NCI-H1694 (cell line): ENCODE data around the gene NR1H4.
A peak's percentile ranks its signal among the peaks of the same experiment; 100 is the strongest.
"Not testable (repeated sequence)": the region's sequence is repeated elsewhere in the genome, so short reads cannot be mapped to it uniquely, and the experiment has no call there.

Experiments
- DNase-seq: peaks from one replicate; lab custom pipeline; 2025; lab: John Stamatoyannopoulos, UW

The NR1H4 gene

DNA sequence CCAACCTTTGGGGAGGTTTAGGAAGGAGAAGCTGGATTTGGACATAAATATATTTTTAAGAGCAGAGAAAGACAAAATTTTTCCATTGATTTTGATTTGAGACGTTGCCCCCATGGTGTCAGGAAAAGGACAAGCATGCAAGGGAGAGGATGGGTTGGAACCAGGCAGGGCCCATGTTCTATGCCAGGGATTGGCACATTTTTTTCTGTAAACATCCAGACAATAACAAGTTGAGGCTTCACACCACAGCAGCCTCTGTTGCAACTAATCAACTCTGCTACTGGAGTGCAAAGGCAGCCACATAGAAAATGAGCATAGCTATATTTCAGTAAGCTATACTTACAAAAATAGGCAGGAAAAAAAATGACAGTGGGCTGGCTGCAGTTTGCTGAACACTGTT, 44.7 kb downstream of the NR1H4 start:
- DNase-seq: no peak

DNA sequence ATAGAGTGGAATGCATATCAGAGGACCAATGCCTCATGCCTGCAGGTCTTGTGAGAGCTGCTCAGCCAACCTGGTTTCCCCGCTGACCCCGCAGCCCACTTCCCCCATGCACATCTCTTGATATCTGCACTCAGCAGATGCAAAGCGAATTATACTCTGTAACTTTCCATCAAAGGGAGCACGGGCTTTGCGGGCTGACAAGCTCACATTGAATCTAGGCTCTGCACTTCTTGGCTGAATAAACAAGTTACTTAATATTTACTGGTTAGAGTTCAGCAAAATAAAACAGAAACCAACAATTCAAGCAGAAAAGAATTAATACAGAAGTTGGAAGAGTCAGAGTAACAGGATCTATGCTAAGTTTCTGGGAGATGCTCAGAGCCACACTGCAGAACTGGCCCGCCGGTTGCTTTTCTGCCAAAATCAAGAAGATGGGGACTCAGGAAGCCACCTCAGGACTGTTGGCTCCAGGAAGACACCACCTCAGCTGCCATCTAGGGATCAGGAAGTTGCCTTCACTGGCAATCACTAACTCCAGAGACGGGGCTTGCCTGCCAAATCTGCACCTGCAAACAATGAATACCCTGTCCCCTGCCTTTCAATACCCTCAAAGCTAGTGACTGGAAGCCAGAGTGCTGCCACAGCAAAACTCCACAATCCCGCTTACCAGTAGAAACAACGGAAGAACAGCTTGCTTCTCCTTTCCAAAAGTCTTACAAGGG, 46.5 kb downstream of the NR1H4 start:
- DNase-seq: no peak

DNA sequence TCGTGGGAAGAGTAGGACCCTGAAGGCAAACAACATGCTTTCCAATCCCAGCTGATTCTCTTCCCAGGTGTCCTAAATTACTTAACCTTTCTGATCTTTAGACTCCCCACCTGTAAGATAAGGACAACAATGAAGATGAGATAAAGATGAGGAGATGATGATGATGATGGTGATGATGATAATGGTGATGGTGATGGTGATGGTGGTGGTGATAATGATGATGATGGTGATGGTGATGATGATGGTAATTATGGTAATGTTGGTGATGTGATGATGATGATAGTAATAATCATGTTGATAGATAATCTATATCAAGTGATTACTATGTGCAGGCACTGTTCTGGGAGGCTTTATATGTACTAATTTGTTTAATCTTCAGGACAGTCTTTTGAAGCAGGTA, 48.3 kb downstream of the NR1H4 start:
- no peak for DNase-seq

DNA sequence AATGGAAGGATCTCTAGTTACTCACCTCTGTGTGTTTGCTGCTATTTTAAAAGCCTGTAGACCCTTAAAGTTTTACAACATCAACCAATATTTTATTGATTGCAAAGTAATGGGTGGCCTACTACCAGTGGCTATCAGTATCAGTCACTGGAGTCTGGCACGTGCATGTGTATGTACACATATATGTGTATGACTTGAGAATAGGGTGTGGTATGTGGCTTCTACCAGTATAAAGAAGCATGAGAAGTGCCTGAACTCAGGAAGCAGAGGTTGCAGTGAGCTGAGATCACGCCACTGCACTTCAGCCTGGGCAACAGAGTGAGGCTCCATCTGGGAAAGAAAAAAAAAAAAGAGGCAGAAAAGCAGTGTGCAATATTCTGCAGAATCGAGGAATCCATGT, 54.4 kb downstream of the NR1H4 start:
- no peak for DNase-seq

DNA sequence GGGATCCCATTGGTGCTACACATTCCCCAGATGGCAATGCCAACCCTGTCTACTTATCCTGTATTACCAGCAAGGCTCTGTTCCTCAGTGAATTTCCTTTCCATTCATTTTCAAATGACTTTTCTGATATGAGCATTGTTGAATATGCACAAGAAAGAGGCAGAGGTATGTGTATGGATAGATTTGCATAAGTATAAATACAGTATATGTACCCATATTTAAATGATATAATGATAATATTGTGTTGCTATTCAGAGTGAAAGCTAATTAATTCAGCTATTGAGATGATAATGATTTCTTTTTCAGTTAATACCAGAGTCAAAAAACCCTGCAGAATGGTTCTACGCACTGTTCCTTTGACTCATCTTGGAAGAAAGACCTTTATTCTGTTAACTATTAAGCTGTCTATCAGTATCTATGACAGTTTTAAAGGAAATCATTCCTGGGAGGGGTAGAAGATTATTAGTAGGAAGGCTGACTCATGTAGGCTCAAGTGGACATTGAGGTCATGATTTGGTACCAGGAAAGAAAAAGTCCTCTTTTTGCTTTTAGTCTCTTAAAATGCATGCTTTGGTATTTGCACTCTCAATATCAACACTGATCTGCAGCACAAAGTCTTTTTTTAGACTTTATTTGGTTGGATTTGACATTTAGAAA, 54.9 kb downstream of the NR1H4 start:
- DNase-seq: no peak

DNA sequence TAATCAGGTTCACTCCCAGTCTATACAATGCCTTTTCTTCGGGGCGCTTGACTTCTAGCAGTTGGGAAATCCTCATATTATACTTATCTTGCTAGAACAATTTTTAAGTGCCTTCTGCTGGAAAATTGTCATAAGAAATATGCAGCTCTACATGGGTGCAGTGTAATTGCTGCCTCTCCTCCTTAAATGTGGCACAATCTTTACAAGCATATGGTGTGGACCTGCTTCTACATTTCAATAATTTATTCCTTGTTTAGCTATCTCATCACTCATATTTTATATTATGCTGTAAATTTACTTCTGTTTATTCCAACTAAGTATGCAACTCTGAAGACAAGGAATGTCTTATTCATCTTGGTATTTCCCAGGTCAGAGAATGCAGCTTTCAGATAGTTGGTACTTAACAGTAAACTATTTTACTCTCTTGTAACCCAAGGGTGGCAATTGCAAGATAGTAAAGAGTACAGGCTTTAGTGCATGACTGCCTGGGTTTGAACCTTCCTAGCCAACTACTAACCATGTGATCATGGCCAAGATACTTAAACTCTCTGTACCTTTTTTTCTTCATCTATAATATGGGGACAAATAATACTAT, 56.2 kb downstream of the NR1H4 start:
- no peak for DNase-seq

DNA sequence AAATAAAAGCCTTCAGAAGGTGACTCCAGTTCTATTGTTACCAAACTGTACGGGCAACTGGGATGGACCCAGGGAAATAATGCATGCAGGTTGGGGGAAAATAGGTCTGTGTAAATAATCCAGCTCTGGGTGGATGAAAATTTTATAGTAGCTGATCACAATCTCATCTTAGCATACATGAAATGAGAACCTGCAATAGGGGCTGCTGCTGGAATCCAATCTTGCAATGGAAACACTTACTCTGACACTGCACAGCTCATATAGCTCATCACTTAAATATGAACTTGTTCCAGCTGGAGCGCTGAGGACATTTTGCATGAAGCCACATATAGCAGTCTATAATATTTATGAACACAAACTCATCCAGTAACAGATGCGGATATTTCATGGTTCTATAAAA, 59.7 kb downstream of the NR1H4 start:
- no peak for DNase-seq

DNA sequence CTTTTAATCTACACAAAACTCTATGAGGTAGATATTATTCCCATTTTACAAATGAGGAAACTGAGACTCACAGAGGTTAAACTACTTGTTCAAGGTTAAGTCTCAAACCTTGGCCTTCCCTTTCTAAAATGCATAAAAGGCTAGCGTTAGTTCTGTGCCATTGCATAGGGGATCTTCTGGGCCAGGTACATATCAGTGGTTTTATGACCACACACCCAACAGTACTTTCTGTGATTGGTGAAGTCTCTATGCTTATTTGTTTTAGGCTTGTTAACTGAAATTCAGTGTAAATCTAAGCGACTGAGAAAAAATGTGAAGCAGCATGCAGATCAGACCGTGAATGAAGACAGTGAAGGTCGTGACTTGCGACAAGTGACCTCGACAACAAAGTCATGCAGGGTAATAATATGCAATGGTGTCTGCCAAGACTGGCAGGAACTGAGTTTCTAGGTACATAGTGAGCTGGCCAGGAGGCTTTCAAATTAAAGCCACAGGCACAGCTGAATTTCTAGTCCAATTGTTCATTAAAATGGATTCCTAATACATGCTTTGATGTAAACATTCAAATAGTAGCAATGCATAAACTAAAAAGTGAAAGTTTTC, 61.1 kb downstream of the NR1H4 start:
- DNase-seq: no peak

DNA sequence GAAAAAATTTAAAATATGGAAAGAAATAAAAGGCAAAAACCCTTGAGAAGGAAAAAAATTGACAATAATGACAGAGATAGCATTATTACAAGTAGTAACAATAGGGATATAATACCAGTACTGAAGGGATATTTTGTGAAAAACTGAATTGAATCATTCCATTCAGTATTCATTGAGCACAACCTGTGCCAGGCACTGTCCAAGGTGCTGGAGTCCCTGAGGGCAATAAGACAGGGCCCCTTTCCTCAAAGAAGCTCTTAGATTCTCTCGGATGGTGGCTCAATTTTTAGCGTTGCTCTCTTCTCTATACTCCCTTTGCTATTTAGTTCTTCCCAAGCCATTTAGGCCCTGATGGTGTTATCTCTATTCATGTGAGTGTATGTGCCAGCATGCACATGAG, 65.5 kb downstream of the NR1H4 start:
- DNase-seq: no peak

DNA sequence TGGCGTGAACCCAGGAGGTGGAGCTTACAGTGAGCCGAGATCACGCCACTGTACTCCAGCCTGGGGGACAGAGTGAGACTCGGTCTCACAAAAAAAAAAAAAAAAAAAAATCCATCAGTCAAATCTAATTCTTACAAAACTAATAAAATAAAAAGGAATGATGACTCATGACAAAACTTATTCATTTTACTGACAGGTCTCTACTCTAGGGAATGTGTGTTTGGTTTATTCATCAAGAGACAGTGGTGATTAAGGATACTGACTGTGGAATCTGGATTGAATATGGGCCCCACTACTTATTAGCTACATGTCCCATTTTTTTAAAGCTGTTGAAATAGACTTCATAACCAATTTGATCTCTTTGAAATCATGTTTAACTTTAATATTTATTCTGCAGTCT, 70.5 kb downstream of the NR1H4 start:
- no peak for DNase-seq

DNA sequence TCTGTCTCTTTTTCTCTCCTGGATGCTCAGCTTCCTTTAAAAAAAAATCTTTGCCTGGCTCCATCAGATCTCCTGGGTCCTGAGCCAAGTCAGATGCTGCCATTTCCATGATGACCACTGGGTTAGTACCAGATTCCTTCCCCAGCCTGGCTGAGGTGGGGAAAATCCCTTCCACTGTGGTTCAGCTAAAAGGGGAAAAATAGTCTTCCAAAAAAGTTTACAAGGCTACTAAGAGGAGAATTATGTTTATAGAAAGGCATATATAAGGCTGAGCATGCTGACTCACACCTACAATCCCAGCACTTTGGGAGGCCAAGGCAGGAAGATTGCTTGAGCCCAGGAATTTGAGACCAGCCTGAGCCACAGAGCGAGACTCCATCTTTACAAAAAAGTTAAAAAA, 71.4 kb downstream of the NR1H4 start:
- DNase-seq: no peak

DNA sequence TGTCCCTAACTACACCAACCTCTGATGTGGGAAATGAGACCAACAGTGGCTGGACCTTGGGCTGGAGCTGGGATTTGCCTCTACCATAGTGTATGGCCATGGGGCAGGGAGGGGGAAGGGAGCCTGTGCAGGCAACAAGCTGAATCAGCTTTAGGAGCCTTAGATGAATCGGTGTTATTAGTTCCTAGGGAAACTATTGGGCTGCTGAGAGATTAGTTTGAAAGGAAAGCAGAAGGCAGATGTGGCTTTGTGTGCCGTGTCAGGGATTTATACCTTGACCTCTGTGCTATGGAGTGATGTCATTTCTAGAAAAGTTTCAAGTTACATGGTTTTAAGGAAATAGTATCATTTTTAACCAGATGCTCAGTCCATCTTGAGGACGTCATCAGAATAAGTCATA, 80.3 kb downstream of the NR1H4 start:
- no peak for DNase-seq

DNA sequence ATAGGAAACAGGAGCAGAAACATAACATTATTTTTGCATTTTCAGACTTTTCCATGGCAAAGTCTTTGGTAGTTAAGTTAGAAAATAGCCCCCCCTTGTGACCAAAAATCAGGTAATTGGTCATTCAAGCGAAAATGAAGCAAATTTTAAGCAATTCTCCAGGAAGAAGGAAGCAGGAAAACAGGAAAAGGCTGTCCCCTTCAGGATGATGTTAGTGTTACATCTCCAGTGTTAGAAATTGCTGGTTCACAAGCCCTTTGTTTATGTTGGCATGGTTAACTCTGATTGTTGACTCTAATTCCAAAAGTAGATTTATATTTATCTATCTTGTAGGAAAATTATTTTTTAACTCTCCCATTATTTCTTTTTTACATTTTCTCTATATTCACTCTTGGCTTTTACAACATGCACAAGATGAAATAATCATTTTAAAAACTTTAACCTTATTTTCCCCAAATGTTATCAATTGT, 81.0 kb downstream of the NR1H4 start:
- peak; percentile 84 for DNase-seq

DNA sequence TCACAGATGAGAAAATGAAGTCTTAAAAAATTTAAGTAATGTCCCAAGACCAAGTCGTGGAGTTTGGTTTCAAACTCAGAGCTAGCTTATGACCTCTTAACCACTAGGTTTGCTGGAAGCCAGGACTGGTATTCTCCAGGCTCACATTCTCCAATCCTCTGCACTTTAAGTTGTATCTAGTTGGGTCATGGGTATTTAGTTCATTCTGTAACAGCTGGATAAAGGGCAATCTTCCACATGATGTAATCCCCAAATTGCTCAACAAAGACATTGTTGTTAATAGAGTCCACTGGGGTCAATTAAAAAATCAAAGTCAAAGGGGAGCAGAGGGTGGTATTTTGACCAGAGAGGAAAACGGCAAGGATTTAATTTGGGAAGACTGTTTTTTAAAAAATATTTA, 82.1 kb downstream of the NR1H4 start:
- no peak for DNase-seq

DNA sequence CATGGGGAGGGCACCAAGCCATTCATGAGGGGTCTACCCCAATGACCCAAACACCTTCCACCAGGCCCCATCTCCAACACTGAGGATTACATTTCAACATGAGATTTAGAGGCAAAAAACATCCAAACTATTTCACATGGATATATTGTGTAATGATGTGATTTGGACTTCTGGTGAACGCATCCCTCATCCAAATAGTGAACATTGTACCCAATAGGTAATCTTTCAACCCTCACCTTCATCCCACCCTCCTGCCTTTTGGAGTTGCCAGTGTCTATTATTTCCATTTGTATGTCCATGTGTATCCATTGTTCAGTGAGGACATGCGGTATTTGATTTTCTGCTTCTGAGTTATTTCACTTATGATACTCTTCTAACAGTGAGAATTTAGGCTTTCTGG, 83.7 kb downstream of the NR1H4 start:
- DNase-seq: no peak

DNA sequence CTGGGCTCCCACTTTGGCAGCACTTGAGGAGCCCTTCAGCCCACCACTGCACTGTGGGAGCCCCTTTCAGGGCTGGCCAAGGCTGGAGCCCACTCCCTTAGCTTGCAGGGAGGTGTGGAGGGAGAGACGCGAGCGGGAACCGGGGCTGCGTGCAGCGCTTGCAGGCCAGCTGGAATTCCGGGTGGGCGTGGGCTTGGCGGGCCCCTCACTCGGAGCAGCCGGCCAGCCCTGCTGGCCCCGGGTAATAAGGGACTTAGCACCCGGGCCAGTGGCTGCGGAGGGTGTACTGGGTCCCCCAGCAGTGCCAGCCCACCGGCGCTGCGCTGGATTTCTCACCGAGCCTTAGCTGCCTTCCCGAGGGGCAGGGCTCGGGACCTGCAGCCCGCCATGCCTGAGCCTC, 85.6 kb downstream of the NR1H4 start:
- DNase-seq: not testable (repeated sequence)

DNA sequence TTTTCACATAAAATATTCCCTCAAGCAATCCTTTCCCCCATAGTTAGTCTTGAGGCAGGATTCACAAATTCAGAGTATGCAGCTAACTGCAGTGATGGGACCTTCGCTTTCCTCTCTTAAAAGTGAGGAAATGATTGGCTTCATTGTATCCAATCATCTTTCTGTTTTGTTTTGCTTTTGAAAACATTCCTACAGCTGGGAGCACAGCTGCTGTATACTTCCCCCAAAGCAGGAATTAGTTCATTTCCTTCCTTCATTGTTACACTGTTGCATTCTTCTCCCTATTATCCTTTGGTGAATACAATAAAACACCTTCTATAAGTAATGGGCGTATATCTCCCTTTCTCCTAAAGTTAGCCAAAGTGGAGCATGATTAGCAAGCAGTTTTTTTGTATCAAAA, 90.4 kb downstream of the NR1H4 start:
- DNase-seq: no peak

DNA sequence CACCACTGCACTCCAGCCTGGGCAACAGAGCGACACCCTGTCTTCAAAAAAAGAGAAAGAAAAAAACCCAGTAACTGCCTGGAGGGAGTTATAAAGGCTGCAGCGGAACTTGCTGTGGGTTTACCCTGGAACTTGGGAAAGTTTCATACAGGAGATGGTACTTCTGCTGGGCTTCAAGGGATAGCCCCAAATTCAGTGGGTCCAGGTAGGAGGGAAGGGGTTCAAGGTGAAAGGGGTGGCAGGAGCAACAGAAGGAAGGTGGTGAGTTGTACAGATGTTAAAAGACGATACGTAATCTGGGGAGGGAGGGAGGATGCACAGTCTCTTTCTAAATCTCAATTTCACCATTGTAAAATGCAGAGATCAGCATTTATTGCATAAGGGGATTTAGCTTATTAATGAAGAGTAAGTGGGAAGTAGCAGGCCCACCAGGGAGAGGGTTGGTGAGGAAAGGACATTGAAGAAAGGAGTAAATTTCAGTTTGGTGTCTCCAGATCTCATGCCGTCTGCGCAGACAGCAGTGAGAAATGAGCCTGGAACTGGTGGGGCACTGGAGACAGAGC, 91.3 kb downstream of the NR1H4 start:
- DNase-seq: no peak

DNA sequence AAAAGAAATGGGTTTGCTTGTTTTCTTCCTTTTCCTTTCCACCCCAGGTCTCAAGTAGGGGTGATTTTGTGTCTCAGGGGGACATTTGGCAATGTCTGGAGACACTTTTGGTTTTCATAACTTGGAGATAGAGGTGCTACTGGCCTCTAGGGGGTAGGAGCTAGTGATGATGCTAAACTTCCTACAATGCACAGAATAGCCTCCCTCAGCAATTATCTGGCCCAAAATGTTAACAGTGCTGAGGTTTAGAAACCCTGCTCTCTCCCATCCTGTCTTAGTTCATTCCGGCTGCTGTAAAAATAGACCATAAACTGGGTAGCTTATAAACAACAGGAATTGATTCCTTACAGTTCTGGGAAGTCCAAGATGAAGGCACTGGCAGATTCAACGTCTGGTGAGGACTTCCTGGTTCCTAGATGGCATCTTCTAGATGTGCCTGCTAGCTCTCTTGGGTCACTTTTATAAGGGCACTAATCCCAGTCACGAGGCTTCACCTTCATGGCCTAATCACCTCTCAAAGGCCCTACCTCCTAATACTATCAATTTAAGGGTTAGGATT, 92.4 kb downstream of the NR1H4 start:
- no peak for DNase-seq

DNA sequence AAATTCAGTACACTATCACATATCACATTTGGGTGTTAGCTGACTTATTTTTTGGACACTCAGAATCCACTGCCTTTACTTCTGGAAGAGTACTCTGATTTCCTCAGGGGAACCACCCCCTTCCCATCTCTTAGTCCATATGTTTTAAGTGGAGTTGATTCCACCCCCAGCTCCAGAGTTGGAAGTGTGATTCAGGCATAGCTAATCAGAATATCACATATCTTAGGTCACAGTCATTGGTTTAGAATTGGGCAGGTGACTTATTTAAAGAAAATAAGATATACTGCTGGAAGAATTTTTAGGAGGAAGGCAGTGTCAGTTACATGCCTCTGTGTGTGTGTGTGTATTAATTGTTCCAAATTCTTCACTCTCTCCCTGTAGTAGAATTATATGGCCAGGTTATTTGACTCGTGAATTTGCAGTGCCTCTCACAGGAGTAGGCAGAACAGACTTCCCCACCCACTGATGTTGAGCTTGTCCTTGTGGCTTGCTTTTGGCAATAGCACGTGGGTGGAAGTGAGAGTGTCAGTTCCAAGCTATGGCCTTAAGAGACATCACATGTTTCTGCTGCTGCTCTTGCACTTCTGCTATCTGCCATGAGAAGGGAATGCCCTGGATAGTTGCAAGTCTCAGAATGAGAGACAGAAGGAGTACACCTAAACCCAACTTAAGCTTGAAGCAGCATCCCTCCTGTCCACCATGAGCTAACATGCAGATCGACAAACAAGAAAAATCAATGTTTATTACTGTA, 93.4 kb downstream of the NR1H4 start:
- no peak for DNase-seq

DNA sequence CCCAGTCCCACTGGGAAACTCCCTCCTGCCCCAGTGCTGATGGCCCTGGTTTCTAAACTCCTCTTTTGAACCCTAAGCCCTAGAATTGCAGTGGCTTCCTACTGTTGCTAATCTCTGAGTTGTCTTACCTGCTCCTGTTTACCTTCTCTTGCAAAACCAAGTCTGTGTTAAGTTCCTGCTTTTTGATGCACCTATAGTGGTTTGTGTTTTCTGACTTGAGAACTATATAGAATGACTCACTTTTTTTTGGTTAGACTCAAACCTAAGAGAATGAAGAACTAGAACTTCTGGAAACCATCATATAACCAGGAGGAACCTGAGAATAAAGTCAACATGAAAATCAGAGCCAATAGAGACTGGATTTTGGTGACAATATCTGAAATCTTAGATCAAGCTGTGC, 94.3 kb downstream of the NR1H4 start:
- no peak for DNase-seq

DNA sequence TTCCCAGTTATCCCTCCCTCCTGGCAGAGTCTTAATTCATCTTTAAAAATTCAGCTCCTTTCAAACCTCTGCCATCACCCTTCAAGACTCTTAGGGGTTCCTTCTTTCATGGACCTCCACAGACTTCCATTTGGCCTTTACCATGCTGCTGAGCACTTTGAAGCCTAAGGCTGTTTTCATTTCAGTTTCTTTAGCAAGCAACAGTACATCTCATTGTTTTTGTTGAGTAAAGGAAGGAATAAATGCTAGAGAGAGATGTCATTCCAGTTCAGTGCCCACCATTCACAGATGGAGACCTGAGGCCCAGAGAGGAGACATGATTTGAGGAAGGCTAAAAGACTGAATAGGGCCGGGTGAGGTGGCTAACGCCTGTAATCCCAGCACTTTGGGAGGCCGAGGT, 98.5 kb downstream of the NR1H4 start:
- DNase-seq: no peak
